DMS153 treated with DMSO at 0.1 percent for 48 hours (cell line): ENCODE data around the gene XRCC4.
"Not testable (repeated sequence)": the region's sequence is repeated elsewhere in the genome, so short reads cannot be mapped to it uniquely, and the experiment has no call there.

Source experiments
- DNase-seq: peaks from one replicate; lab custom pipeline; 2025; ENCODE audit not compliant: unreplicated experiment; lab: John Stamatoyannopoulos, UW

XRCC4 gene

DNA sequence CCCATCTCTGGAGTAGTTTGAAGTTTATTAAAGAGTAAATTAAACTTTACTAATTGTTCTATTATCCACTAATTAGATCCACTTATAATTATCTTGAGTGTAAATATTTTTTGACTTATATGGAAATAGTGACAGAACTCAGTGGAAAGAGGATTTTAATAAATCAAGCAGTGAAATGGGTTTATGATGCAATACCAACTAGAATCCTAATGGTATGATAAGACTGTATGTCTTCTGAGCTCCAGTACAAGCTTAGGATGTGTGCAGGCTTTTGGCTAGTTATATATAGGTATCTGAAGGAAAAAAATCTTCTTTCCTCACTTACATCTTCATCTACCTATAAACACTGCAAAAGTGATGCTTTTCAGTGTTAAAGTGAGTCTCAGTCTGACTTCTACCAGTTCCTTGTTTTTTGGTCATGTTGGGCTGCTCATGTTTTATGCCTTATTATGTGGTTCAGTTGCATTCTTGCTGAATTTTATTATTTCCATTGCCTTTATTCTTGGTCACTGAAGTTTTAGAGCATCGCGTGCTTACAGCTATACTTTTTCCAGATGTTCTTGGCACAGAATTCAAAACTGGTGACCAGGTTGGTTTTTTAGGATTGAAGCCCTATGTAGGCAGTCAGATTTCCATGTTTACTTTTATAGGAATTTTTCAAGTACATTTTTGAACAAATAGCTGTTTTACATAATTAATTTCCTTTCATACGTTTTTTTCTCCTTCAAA, 30.5 kb downstream of the XRCC4 start:
- no peak for DNase-seq

GRCh38 chr5:83109380-83109779, 32.0 kb downstream of the XRCC4 start:
- no peak for DNase-seq

GRCh38 chr5:83115816-83116215, 38.5 kb downstream of the XRCC4 start:
- no peak for DNase-seq

GRCh38 chr5:83118471-83118870, 41.1 kb downstream of the XRCC4 start:
- no peak for DNase-seq

DNA sequence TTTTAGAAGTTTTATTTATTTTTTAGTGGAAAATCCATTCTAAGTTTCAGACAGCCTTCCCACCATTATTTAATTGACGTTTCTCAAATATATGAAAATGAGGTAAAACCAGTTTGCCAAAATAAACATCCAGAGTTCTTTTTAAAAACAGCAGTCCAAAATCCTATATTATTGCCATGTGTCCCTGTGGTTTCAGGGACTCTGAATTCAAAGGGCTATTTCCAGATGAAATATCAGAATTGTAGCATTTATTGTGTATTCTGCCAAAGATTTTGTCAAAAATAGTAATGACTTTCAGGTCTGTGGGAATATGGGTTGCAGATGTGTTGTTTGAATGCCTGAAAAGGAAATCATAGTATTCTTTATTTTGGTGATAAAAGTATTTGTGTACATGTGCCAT, 41.6 kb downstream of the XRCC4 start:
- DNase-seq, result no peak

GRCh38 chr5:83124593-83124992, 47.2 kb downstream of the XRCC4 start:
- no peak for DNase-seq

DNA sequence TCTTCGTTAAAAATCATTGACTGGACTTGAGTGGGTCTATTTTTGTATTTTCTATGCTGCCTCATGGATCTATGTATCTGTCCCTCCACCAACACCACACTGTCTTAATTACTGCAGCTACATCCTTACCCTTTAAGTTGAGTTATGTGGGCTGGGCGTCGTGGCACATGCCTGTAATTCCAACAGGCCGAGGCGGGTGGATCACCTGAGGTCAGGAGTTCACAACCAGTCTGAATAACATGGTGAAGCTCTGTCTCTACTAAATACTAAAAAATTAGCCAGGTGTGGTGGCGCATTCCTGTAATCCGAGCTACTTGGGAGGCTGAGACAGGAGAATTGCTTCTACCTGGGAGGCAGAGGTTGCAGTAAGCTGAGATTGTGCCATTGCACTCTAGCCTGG, 48.2 kb downstream of the XRCC4 start:
- DNase-seq, result no peak

GRCh38 chr5:83126501-83126900, 49.2 kb downstream of the XRCC4 start:
- no peak for DNase-seq

GRCh38 chr5:83133797-83134196, 56.5 kb downstream of the XRCC4 start:
- no peak for DNase-seq

- DNase-seq, result no peak
Observed at GRCh38 chr5:83142526-83142925, 65.2 kb downstream of the XRCC4 start.

DNA sequence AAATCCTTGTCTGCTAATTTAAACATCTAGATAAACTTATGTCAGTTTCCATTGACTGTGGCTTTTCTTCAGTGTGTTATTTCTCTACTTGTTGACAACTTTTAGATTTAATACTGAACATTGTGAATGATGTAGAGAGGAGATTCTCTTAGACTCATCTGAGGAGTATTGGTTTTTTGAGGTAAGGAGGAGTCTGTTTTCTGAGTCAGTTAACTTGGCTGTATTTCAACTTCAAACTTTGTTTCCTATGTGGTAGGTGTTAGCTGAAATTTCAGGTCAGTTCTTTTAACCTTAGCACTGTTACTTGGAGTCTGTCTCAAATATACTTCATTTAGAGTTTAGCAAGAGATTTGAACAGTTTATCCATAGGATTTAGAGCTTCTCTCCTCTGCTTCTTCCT, 67.9 kb downstream of the XRCC4 start:
- DNase-seq, result no peak

DNA sequence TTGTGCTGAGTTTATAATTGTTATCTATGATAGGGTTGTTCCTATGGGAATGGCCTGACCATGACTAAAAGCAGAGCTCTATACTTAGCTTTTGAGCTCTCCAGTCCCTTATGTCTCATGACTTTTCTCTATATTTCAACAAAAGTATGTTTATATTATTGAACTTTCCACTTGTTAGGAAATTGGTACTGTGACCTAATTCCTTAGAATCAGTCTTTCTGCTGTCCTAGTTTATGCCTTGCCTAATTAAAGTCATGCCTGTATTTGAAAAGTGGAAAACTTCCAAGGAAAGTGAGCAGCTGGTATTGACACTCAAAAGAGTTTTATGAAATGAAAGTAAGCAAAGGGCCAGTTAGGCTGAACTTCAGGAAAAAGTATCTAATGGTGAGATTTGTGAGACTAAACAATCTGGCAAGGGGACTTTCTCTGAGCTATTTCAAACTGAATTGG, 68.6 kb downstream of the XRCC4 start:
- DNase-seq, result no peak

DNA sequence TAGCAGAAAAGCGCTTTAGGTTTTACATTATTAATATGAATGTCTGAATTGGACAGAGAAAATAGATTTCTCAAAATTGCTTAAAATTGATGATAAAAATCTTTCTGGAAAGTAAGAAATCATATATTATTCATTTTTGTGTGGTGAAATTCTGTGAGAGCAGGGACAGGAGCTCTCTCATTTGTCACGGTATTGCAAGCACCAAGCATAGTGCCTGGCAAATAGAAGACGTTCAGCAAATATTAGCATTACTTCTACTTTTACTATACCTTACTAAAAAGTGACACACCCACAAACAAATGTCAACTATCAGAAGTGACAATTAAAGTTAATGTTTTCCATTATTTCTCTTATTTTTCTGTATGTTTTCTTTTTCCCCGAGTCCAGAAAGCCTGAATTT, 69.1 kb downstream of the XRCC4 start:
- no peak for DNase-seq

DNA sequence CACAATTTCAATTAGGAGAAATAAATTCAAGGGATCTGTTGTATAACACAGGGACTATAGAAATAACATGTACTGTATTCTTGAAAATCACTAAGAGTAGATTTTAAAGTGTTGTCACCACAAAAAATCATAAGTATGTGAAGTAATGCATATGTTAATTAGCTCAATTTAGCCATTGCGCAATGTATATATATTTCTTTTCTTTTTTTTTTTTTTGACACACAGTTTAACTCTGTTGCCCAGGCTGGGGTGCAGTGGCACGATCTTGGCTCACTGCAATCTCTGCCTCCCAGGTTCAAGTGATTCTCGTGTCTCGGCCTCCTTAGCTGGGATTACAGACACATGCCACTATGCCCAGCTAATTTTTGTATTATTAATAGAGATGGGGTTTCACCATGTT, 70.2 kb downstream of the XRCC4 start:
- no peak for DNase-seq

GRCh38 chr5:83148370-83148769, 71.0 kb downstream of the XRCC4 start:
- no peak for DNase-seq

DNA sequence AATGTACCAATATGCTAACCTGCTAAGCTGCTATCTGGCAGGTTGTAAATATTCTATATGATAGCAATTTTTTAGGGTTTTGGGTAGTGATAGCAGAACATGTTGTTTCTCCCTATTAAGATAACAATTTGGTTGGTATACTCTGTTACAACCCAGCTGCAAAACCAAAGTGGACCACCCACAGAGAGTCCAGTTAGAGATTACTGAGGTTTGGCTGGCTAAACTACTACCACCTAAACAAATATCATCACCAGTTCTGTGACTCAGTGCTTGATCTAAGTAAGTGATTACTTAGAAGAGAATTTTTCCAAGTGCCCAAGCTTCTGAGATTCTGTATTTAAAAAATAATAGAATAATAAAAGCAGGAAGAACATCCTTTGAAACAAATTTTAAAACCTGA, 72.3 kb downstream of the XRCC4 start:
- DNase-seq, result no peak

DNA sequence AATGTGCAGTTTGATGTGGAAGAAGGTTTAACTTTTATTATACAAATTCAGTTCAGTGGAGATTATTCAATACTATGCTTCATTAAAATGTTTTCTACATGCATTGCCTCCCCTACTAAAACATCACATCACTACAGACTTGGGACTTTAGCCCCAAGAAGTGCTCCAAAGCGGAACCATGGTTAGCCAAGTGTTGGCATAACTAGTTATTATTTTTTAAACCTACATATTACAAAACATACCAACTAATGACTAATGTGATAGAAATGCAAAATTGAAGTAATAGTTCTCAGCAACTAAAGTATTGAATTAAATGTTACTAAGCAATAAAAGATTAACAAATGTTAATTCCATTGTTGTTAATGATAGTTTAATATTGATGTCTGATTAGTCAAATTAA, 74.5 kb downstream of the XRCC4 start:
- DNase-seq, result no peak

- DNase-seq, result not testable (repeated sequence)
Observed at GRCh38 chr5:83152996-83153395, 75.6 kb downstream of the XRCC4 start.

- DNase-seq, result no peak
Observed at GRCh38 chr5:83156001-83156400, 78.7 kb downstream of the XRCC4 start.

DNA sequence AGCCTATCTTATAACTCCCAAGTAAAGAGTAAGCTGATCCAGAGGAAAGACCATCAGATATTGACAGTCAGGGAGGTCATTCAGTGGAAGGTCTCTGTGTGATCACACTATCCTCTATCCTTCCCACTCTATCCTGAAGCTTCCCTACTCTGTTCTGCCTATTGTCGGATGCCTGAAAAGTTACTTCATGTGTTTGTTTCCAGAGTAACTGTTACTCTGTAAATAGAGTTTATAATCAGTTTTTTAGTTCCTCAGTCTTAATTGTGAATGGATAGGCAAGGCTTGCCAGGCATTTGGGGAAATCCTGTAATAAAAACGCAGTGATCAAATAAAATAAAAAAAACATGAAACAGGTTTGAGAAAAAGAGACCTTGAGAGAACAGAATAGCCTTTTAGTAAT, 79.8 kb downstream of the XRCC4 start:
- DNase-seq, result no peak

DNA sequence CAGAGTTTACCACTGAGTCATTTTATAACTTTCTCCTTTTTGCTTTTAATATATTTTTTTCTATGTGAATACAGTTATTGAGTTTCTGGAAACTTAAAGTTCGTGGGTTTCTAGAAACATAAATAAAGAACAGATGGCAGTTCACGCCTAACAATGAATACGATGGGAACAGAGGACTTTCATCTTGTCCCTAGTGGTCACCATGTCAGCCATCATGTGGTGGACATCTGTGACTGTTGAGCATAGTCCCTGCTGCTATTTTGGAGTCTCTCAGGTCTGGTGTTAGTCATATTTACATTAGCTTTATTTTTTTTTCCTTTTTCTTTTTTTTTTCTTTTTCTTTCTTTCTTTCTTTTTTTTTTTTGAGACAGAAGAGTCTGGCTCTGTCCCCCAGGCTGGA, 85.3 kb downstream of the XRCC4 start:
- no peak for DNase-seq

DNA sequence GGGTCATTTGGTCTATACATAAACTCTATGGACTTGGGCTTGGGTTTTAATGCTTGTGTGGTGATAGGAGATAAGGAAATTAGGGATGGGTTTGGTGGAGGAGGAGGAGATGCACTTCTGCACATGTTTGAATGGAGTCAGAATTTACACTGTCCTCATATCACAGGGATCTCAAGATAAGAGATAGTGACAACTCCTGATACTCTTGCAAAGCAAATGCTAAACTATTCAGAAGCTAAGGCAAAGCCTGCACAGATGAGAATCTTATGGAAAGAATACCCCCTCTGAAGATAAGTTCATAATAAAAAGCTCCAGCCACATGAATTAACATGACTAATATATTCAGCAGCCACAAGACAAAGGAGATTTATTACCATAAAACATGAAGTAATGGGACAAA, 90.2 kb downstream of the XRCC4 start:
- DNase-seq, result no peak

GRCh38 chr5:83169571-83170337, 92.4 kb downstream of the XRCC4 start:
- no peak for DNase-seq
